GM12878 (cell line): Measurements from ENCODE around the gene CCDC120. TPM values are rescaled to one million over a fixed set of nuclear protein-coding genes. Genes with fewer than 3 reads are reported as not detected.

Experiments used
- ATAC-seq: fragments of 200-7000 bp; cut with Tn5 transposase; 3 replicates; pipeline ENCODE4 v1.9.1; 2020; ENCODE audit warnings: mild to moderate bottlenecking, moderate library complexity
- BruUV-seq: library from RNA; stranded (reverse); fragments of 400-500 nt; replicated peaks from 2 replicates; lab custom pipeline; 2021; lab: Mats Ljungman, UMichigan
- CTCF ChIA-PET: fragments of 300-600 bp; sonication (Branson Sonifier 250); formaldehyde crosslinking; extraction: SDS; loops from one replicate; lab custom pipeline; 2021; ENCODE audit warnings: inconsistent platforms; lab: Yijun Ruan, JAX
- POLR2A ChIA-PET: fragments of 350-600 bp; formaldehyde crosslinking; extraction: SDS; loops from one replicate; lab custom pipeline; 2021; ENCODE audit warnings: inconsistent platforms; lab: Charles Lee
- RAD21 ChIA-PET: fragments of 300-600 bp; sonication (Branson Sonifier 250); formaldehyde crosslinking; loops from one replicate; lab custom pipeline; 2023; ENCODE audit warnings: antibody characterized with exemption; ENCODE audit not compliant: unreplicated experiment; lab: Charles Lee
- SMC1A ChIA-PET: fragments of 300-600 bp; sonication (Branson Sonifier 250); formaldehyde crosslinking; loops from one replicate; lab custom pipeline; 2023; ENCODE audit not compliant: unreplicated experiment, uncharacterized antibody; lab: Charles Lee
- DNase-seq: peaks from one replicate; pipeline ENCODE4 v3.0.0-alpha.2; 2011; ENCODE audit warnings: low read depth, low spot score
- FAIRE-seq: peaks from 3 replicates; lab custom pipeline; 2011; peaks lifted over from hg19 to GRCh38; lab: Jason Lieb, UNC
- H2AFZ ChIP-seq: 2 replicates; pipeline ENCODE4 v1.6.0; 2011; ENCODE audit warnings: low read depth, low read length, control low read depth; ENCODE audit not compliant: control insufficient read depth
- H3K27ac ChIP-seq: 2 replicates; pipeline ENCODE4 v1.5.1; 2011; ENCODE audit warnings: control low read depth; ENCODE audit not compliant: control insufficient read depth, insufficient read depth
- H3K27me3 ChIP-seq, 2 experiments: replicated peaks in 1 of 2; 2 replicates each; pipeline versions ENCODE4 v1.6.0 to v1.6.1; 2011; ENCODE audit warnings: low read length in 1 of 2; ENCODE audit not compliant: control insufficient read depth in 2 of 2, insufficient read depth in 2 of 2
- H3K36me3 ChIP-seq, 2 experiments: 2 replicates each; pipeline ENCODE4 v1.5.1; 2011; ENCODE audit warnings: low read length in 1 of 2; ENCODE audit not compliant: control insufficient read depth in 2 of 2, insufficient read depth in 2 of 2
- H3K4me1 ChIP-seq: 2 replicates; pipeline ENCODE4 v1.6.1; 2011; ENCODE audit warnings: mild to moderate bottlenecking, low read length, moderate library complexity, mixed read lengths; ENCODE audit not compliant: control insufficient read depth, insufficient read depth
- H3K4me2 ChIP-seq: 2 replicates; pipeline ENCODE4 v1.6.0; 2011; ENCODE audit warnings: control low read depth; ENCODE audit not compliant: control insufficient read depth, insufficient read depth
- H3K4me3 ChIP-seq: fragments of 200-600 bp; sonication (generic); 2 replicates; pipeline ENCODE4 v1.5.1; 2016
- H3K79me2 ChIP-seq: 2 replicates; pipeline ENCODE4 v1.6.0; 2011; ENCODE audit warnings: low read length; ENCODE audit not compliant: control insufficient read depth, insufficient read depth
- H3K9ac ChIP-seq: 2 replicates; pipeline ENCODE4 v1.8.0; 2011; ENCODE audit warnings: low read length, control low read depth, mixed read lengths; ENCODE audit not compliant: control insufficient read depth, insufficient read depth
- H3K9me3 ChIP-seq: replicated peaks from 3 replicates; pipeline ENCODE4 v1.5.1; 2011; ENCODE audit warnings: mild to moderate bottlenecking, low read length; ENCODE audit not compliant: control insufficient read depth, insufficient read depth
- H4K20me1 ChIP-seq: 2 replicates; pipeline ENCODE4 v1.6.0; 2011; ENCODE audit not compliant: control insufficient read depth, insufficient read depth
- EZH2 ChIP-seq: IDR thresholded peaks from 2 replicates; pipeline ENCODE4 v1.6.1; 2012; ENCODE audit warnings: low read depth, mild to moderate bottlenecking, control low read depth, inconsistent platforms, low read length, borderline replicate concordance; ENCODE audit not compliant: control insufficient read depth
- MYC ChIP-seq: IDR thresholded peaks from 2 replicates; pipeline ENCODE4 v1.6.1; 2011; ENCODE audit warnings: mild to moderate bottlenecking, low read length, moderate library complexity, inconsistent platforms; ENCODE audit not compliant: insufficient read depth, insufficient replicate concordance, insufficient read length, severe bottlenecking
- NBN ChIP-seq: fragments of 450-650 bp; IDR thresholded peaks from 2 replicates; pipeline ENCODE4 v1.6.1; 2016
- RCOR1 ChIP-seq: conservative IDR thresholded peaks from 2 replicates; pipeline ENCODE4 v1.6.1; 2012; ENCODE audit warnings: low read depth, low read length, improper control_type of control experiment
- WRNIP1 ChIP-seq: IDR thresholded peaks from 2 replicates; pipeline ENCODE4 v1.6.1; 2011; ENCODE audit warnings: low read depth, low read length, improper control_type of control experiment, borderline replicate concordance
- ZBED1 ChIP-seq: IDR thresholded peaks from 2 replicates; pipeline ENCODE4 v1.6.1; 2016; ENCODE audit warnings: borderline replicate concordance
- WGBS: methylation state at CpG from one replicate; pipeline ENCODE4 v1.1.6; 2016; ENCODE audit warnings: low lambda C conversion rate; ENCODE audit not compliant: insufficient replicate concordance, insufficient coverage; ENCODE audit errors: missing lambda C conversion rate; 5-methylcytosine and 5-hydroxymethylcytosine counted together
- in situ Hi-C: fragments of 300-500 bp; cut with MboI; formaldehyde crosslinking; loops from 9 replicates; pipeline ENCODE4 v1.14.3; 2018; ENCODE audit warnings: mixed read lengths
- intact Hi-C: fragments of 100-400 bp; cut with micrococcal nuclease; formaldehyde crosslinking; loops from one replicate; pipeline ENCODE4 v1.14.2; 2022; ENCODE audit not compliant: unreplicated experiment
- polyA plus RNA-seq, 11 experiments: library from polyadenylated mRNA; depleted of rRNA in 4 of 11; unstranded in 6 of 11; stranded (reverse) in 5 of 11; fragments of >200 nt; fragmentation: Nextera tagmentation in 4 of 11; fragmentation: Illumina TruSeq in 1 of 11; extraction: Ambion mirVana in 4 of 11; extraction: Trizol in 1 of 11; gene quantifications; 1 replicate in 1 of 11; 2 replicates in 10 of 11; pipeline versions ENCODE4 v1.2.1 to v1.2.3, GENCODE V29; 2011 to 2016; ENCODE audit warnings: inconsistent platforms in 2 of 11, missing spikeins in 2 of 11, low read depth in 1 of 11
- total RNA-seq, 4 experiments: library from RNA; depleted of rRNA in 3 of 4; stranded (reverse); fragments of >200 nt in 3 of 4; fragmentation: Illumina TruSeq in 1 of 4; extraction: Trizol in 1 of 4; gene quantifications; 2 replicates each; pipeline versions ENCODE4 v1.2.1 to v1.2.3, GENCODE V29; 2013 to 2021
- TF ChIP-seq, protein P1 (sequence below): IDR thresholded peaks from 2 replicates; pipeline ENCODE4 v1.6.1; 2012; ENCODE audit warnings: mild to moderate bottlenecking, low read depth, low read length
- TF ChIP-seq, protein P2 (sequence below): fragments of 450-650 bp; formaldehyde crosslinking; IDR thresholded peaks from 2 replicates; pipeline ENCODE4 v1.4.0; 2022; ENCODE audit warnings: mild to moderate bottlenecking, moderate library complexity
- TF ChIP-seq, protein P3 (sequence below): fragments of 450-650 bp; IDR thresholded peaks from 2 replicates; pipeline ENCODE4 v1.6.1; 2017; ENCODE audit warnings: mild to moderate bottlenecking, moderate library complexity

CCDC120 gene
- total and polyA plus RNA-seq, 10 of the 15 experiments (the other 5 are each of a cell fraction or from before 2014, with no cell fraction given) = 0.11 to 4.1 (median 0.76) TPM

DNA sequence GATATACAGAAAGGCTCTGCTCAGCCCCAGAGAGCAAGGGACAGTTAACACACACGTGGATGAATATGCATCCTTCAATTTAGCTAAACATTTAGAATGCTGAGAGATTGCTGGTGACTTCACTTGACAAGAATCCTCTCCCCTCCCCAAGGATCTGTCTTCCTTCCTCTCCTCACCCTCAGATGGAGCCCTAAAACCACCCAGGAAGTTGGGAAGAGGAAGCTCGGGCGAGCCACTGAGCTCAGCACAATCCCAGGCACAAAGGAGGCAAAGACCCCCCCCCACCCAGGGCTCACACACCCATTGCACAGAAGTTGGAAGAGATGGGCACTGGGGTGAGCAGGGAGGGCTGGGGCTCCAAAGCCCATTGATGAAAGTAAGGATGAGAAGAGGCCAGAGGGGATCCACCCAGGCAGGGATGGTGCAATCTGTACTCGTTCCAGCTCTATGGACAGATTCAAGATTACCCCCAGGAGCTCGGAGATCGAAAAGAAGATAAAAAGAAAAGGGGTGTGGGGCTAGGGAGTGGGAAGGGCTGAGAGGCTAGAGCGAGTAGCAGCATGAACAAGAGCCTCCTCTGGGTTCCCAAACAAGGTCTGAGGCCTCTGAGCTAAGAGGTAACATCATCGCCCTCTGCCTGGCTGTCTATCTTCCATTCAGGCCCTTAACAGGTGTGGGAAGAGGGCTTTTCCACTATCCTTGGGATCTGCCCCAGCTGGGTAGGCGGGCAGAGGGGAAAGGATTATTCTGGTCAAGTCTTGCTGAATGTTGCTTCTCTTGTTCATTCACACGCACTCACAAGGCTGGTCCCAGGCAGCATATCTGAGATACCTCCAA lies 16.8 kb upstream of the CCDC120 start:
- no peaks in the 10 kb centered on the region for H4K20me1 ChIP-seq
- H3K36me3 ChIP-seq = peaks cover 2 to 5% of the 10 kb centered on the region in 2 experiments; a peak in 2 of 4 replicates
- H3K4me3 ChIP-seq = peak overlapping the region; percentile 71
- ChIA-PET CTCF (interaction anchor here (0.8 to 1.6 kb wide), 7 partner anchors 40 to 394 kb away, joined by 3 to 13 read pairs (median 5); partner anchors contain the start of genes GRIPAP1, KCND1 and OTUD5), POLR2A (interaction anchor here (0.6 to 2.8 kb wide), 8 partner anchors 10 to 105 kb away, joined by 3 to 23 read pairs (median 5); partner anchors contain the start of genes GRIPAP1 and OTUD5), RAD21 (interaction anchor here (1.1 to 3.0 kb wide), 4 partner anchors 40 to 105 kb away, joined by 3 to 17 read pairs (median 11); partner anchors contain the start of genes GRIPAP1 and OTUD5), SMC1A (interaction anchor here (0.6 to 2.1 kb wide), 5 partner anchors 39 to 1116 kb away, joined by 3 to 7 read pairs (median 4); partner anchors contain the start of gene GRIPAP1)
- in situ Hi-C loops = loop anchor here (5.0 kb wide), 1 partner anchor 75 kb away; no protein-coding TSS in a partner anchor
- peaks cover 29% of the 10 kb centered on the region for H3K79me2 ChIP-seq
- intact Hi-C loops = loop anchor here (5.0 kb wide), 5 partner anchors 40 to 410 kb away; partner anchors contain the start of genes GRIPAP1, HDAC6, PIM2 and PQBP1
- BruUV-seq = TSS peak; percentile 82
- no peaks in the 10 kb centered on the region for H3K27me3 ChIP-seq
- no peak for ATAC-seq
- 11% methylated on average over 10 of the region's 10 CpGs for WGBS
- no peak overlapping the region for H2AFZ ChIP-seq
- FAIRE-seq = no peak
- H3K27ac ChIP-seq = peak overlapping the region; percentile 89
- no peak for DNase-seq
- peak overlapping the region; percentile 88 for H3K9ac ChIP-seq
- peak overlapping the region; percentile 89 for H3K4me2 ChIP-seq
- peaks cover 5% of the 10 kb centered on the region; the same call in 1 of the 2 replicates for H3K4me1 ChIP-seq
- H3K9me3 ChIP-seq = no peaks in the 10 kb centered on the region
- TF ChIP-seq, protein P1, sequence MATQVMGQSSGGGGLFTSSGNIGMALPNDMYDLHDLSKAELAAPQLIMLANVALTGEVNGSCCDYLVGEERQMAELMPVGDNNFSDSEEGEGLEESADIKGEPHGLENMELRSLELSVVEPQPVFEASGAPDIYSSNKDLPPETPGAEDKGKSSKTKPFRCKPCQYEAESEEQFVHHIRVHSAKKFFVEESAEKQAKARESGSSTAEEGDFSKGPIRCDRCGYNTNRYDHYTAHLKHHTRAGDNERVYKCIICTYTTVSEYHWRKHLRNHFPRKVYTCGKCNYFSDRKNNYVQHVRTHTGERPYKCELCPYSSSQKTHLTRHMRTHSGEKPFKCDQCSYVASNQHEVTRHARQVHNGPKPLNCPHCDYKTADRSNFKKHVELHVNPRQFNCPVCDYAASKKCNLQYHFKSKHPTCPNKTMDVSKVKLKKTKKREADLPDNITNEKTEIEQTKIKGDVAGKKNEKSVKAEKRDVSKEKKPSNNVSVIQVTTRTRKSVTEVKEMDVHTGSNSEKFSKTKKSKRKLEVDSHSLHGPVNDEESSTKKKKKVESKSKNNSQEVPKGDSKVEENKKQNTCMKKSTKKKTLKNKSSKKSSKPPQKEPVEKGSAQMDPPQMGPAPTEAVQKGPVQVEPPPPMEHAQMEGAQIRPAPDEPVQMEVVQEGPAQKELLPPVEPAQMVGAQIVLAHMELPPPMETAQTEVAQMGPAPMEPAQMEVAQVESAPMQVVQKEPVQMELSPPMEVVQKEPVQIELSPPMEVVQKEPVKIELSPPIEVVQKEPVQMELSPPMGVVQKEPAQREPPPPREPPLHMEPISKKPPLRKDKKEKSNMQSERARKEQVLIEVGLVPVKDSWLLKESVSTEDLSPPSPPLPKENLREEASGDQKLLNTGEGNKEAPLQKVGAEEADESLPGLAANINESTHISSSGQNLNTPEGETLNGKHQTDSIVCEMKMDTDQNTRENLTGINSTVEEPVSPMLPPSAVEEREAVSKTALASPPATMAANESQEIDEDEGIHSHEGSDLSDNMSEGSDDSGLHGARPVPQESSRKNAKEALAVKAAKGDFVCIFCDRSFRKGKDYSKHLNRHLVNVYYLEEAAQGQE = no peak
- TF ChIP-seq, protein P2, sequence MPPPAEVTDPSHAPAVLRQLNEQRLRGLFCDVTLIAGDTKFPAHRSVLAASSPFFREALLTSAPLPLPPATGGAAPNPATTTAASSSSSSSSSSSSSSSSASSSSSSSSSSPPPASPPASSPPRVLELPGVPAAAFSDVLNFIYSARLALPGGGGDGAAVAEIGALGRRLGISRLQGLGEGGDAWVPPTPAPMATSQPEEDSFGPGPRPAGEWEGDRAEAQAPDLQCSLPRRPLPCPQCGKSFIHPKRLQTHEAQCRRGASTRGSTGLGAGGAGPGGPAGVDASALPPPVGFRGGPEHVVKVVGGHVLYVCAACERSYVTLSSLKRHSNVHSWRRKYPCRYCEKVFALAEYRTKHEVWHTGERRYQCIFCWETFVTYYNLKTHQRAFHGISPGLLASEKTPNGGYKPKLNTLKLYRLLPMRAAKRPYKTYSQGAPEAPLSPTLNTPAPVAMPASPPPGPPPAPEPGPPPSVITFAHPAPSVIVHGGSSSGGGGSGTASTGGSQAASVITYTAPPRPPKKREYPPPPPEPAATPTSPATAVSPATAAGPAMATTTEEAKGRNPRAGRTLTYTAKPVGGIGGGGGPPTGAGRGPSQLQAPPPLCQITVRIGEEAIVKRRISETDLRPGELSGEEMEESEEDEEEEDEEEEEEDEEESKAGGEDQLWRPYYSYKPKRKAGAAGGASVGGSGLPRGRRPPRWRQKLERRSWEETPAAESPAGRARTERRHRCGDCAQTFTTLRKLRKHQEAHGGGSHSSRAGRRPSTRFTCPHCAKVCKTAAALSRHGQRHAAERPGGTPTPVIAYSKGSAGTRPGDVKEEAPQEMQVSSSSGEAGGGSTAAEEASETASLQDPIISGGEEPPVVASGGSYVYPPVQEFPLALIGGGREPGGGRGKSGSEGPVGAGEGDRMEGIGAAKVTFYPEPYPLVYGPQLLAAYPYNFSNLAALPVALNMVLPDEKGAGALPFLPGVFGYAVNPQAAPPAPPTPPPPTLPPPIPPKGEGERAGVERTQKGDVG (CRISPR knock-in tag) = no peak
- no peak for TF ChIP-seq WRNIP1
- TF ChIP-seq EZH2 = no peak
- no peak for TF ChIP-seq RCOR1
- no peak for TF ChIP-seq NBN
- no peak for TF ChIP-seq MYC
- TF ChIP-seq ZBED1 = no peak
- TF ChIP-seq, protein P3, sequence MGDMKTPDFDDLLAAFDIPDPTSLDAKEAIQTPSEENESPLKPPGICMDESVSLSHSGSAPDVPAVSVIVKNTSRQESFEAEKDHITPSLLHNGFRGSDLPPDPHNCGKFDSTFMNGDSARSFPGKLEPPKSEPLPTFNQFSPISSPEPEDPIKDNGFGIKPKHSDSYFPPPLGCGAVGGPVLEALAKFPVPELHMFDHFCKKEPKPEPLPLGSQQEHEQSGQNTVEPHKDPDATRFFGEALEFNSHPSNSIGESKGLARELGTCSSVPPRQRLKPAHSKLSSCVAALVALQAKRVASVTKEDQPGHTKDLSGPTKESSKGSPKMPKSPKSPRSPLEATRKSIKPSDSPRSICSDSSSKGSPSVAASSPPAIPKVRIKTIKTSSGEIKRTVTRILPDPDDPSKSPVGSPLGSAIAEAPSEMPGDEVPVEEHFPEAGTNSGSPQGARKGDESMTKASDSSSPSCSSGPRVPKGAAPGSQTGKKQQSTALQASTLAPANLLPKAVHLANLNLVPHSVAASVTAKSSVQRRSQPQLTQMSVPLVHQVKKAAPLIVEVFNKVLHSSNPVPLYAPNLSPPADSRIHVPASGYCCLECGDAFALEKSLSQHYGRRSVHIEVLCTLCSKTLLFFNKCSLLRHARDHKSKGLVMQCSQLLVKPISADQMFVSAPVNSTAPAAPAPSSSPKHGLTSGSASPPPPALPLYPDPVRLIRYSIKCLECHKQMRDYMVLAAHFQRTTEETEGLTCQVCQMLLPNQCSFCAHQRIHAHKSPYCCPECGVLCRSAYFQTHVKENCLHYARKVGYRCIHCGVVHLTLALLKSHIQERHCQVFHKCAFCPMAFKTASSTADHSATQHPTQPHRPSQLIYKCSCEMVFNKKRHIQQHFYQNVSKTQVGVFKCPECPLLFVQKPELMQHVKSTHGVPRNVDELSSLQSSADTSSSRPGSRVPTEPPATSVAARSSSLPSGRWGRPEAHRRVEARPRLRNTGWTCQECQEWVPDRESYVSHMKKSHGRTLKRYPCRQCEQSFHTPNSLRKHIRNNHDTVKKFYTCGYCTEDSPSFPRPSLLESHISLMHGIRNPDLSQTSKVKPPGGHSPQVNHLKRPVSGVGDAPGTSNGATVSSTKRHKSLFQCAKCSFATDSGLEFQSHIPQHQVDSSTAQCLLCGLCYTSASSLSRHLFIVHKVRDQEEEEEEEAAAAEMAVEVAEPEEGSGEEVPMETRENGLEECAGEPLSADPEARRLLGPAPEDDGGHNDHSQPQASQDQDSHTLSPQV = no peak
